Measurements from ENCODE around the gene GFPT2. TPM values are rescaled to one million over a fixed set of nuclear protein-coding genes. Genes with fewer than 3 reads are reported as not detected.

GFPT2 gene
- total and polyA plus RNA-seq, 7 donors: 1.2 to 42.7 (median 16.1) TPM

GRCh38 chr5:180365829-180366228, 12.7 kb upstream of the GFPT2 start:
- H3K36me3 ChIP-seq: no peaks in the 10 kb centered on the region
- WGBS, 2 donors: 42 to 62% methylated on average over 4 of the region's 4 CpGs
- H3K9me3 ChIP-seq: no peaks in the 10 kb centered on the region
- no peaks in the 10 kb centered on the region for H3K27me3 ChIP-seq
- intact Hi-C loops (cut with DNase I): no loop called here
- H3K4me3 ChIP-seq: no peak overlapping the region
- TF ChIP-seq POLR2AphosphoS5 (IDR thresholded peaks at IDR 0.05): no peak
- TF ChIP-seq POLR2A (IDR thresholded peaks at IDR 0.05): no peak
- TF ChIP-seq CTCF (IDR thresholded peaks at IDR 0.05): no peak
- TF ChIP-seq EP300 (IDR thresholded peaks at IDR 0.05): no peak
- H3K4me1 ChIP-seq: no peaks in the 10 kb centered on the region
- DNase-seq: no peak
- no peak overlapping the region for H3K27ac ChIP-seq

- Histone ChIP-seq H3K4me3 (no peak overlapping the region), H3K9me3 (no peaks in the 10 kb centered on the region), H3K27ac (no peak overlapping the region), H3K4me1 (no peaks in the 10 kb centered on the region), H3K27me3 (no peaks in the 10 kb centered on the region), H3K36me3 (no peaks in the 10 kb centered on the region)
- DNase-seq: no peak
- 86 to 89% methylated on average over 10 of the region's 10 CpGs for whole genome bisulfite sequencing, 2 donors
- TF ChIP-seq CTCF (IDR thresholded peaks at IDR 0.05): no peak
- TF ChIP-seq POLR2A (IDR thresholded peaks at IDR 0.05): no peak
- intact Hi-C loops (cut with DNase I): no loop called here
These were observed 11.2 kb upstream of the GFPT2 start for GRCh38 chr5:180364306-180364856.

GRCh38 chr5:180360078-180360957, 7.2 kb upstream of the GFPT2 start:
- no peaks in the 10 kb centered on the region for H3K9me3 ChIP-seq
- no peak for DNase-seq
- H3K4me3 ChIP-seq: no peak overlapping the region
- no peaks in the 10 kb centered on the region for H3K36me3 ChIP-seq
- 93 to 94% methylated on average over 24 of the region's 24 CpGs for WGBS, 2 donors
- H3K27me3 ChIP-seq: no peaks in the 10 kb centered on the region
- no peaks in the 10 kb centered on the region for H3K4me1 ChIP-seq
- H3K27ac ChIP-seq: no peak overlapping the region
- intact Hi-C loops (cut with DNase I): no loop called here
- TF ChIP-seq POLR2AphosphoS5 (IDR thresholded peaks at IDR 0.05) (no peak), CTCF (IDR thresholded peaks at IDR 0.05) (no peak), POLR2A (IDR thresholded peaks at IDR 0.05) (no peak), EP300 (IDR thresholded peaks at IDR 0.05) (no peak)

- intact Hi-C loops (cut with DNase I): no loop called here
- WGBS, 2 donors: 88 to 91% methylated on average over 6 of the region's 6 CpGs
- no peak for TF ChIP-seq POLR2A (IDR thresholded peaks at IDR 0.05)
- TF ChIP-seq EP300 (IDR thresholded peaks at IDR 0.05): no peak
- TF ChIP-seq POLR2AphosphoS5 (IDR thresholded peaks at IDR 0.05): no peak
- no peak for TF ChIP-seq CTCF (IDR thresholded peaks at IDR 0.05)
- Histone ChIP-seq H3K36me3 (no peaks in the 10 kb centered on the region), H3K4me3 (no peak overlapping the region), H3K27me3 (peaks cover 0 to 7% (median 4%) of the 10 kb centered on the region in 3 donors), H3K9me3 (no peaks in the 10 kb centered on the region), H3K27ac (no peak overlapping the region), H3K4me1 (peaks cover 0 to 10% (median 7%) of the 10 kb centered on the region in 4 donors)
- no peak for DNase-seq
These were observed 5.6 kb upstream of the GFPT2 start for GRCh38 chr5:180358694-180359093.

Measured in sigmoid colon (tissue), 7 donors.